GM13977 (cell line): ENCODE measurements around the gene EXD2.
A peak's percentile ranks its signal among the peaks of the same experiment; 100 is the strongest.

Experiments
- DNase-seq: peaks from one replicate; pipeline ENCODE4 v3.0.0; 2012; ENCODE audit warnings: low spot score
- CTCF ChIP-seq: IDR thresholded peaks from 2 replicates; pipeline ENCODE4 v1.5.1; 2012; ENCODE audit warnings: mild to moderate bottlenecking, control low read depth; ENCODE audit not compliant: insufficient read depth; ENCODE audit errors: extremely low read depth, missing control alignments
- in situ Hi-C: fragments of 300-500 bp; cut with MboI; formaldehyde crosslinking; loops from one replicate; pipeline ENCODE4 v1.12.0; 2022; ENCODE audit warnings: low sequenced_read_pairs, low pct_unique_long_range_greater_than_20kb, mixed read lengths, inconsistent platforms; ENCODE audit not compliant: unreplicated experiment

The EXD2 gene

DNA sequence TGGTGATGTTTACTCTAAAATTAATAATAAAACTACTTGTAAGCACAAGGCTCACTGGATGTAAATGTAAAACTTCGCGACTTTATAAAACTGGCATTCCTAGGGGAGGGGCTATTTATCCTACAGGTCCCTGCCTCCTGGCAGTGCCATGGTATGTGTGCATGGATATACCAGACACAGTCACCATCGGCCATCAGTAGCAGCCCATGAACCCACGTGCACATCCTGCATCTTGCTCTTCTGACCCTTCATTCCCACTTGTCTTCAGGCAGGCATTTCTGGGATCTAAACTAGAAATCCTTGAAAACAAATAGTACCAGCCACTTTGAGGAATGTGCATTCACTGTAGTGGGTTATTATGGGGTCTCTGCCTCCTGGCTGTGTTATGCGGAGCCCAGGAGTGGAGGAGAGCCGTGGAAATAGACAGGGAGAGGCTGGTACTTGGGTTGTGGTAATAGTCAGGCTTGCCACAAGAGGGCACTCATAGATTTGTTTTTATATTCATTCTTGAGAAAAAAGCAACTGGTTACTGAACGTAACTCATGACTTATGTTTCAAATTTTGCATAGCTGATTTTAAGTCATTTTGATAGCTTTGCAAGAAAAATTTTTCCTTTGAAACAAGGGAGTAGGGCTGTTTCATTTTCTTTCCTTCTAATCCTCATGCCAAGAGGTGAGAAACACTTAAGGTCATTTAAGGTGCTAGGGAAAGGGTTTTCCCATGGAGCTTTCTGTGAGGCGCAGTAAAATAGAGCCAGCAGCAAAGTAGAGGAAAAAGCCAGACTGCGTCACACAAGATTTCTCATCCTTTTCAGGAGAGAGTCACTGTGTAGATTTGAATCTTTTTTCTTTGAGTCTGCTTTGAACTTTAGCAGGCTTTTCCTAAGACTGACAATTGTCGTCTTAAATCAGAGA lies 51.3 kb downstream of the EXD2 start:
- peak; percentile 83 for DNase-seq
- peak; percentile 64 for TF ChIP-seq CTCF
- in situ Hi-C loops, result loop anchor here (10.0 to 25.0 kb wide), 2 partner anchors 212 to 470 kb away; no protein-coding TSS in a partner anchor

DNA sequence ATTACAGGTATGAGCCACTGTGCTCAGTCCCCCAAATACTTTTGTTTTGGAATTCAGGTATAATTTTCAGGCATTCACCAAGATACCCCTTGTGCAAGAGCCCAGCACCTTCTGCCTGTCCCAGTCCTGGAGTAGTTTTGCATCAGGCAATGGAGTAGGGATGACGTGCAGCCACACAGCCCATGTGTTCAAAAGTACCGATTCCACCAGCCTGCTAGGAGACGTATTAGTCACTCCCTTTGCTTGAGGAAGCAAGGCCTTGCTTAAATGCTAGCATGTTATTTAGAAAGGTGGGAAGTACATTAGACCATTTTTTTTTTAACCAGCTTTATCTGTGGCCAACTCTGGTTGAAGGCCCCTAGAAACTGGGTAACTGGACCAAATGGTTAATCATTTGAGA lies 53.6 kb downstream of the EXD2 start:
- no peak for TF ChIP-seq CTCF
- in situ Hi-C loops, result loop anchor here (10.0 to 25.0 kb wide), 2 partner anchors 210 to 467 kb away; no protein-coding TSS in a partner anchor
- DNase-seq, result no peak

DNA sequence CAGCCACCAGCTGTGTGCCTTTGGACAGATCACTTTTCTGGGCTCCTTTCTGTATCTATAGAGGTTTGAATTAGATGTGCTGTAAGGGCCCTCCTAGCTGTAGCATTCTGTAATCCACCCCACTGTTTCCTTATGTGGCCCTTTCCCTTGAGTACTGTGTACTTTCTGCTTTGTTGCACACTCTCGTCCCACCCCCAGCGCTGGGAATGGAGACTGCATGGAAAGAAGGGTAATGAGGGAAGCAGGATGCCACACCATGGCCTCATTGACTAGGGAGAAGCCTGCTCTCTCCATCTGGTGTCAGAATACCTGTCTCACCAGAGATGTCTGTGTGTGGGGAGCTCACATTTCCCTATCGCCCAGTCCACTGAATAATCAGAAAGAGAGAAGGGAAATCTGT lies 55.0 kb downstream of the EXD2 start:
- in situ Hi-C loops, result loop anchor here (10.0 to 25.0 kb wide), 2 partner anchors 208 to 466 kb away; no protein-coding TSS in a partner anchor
- DNase-seq, result no peak
- TF ChIP-seq CTCF, result no peak

DNA sequence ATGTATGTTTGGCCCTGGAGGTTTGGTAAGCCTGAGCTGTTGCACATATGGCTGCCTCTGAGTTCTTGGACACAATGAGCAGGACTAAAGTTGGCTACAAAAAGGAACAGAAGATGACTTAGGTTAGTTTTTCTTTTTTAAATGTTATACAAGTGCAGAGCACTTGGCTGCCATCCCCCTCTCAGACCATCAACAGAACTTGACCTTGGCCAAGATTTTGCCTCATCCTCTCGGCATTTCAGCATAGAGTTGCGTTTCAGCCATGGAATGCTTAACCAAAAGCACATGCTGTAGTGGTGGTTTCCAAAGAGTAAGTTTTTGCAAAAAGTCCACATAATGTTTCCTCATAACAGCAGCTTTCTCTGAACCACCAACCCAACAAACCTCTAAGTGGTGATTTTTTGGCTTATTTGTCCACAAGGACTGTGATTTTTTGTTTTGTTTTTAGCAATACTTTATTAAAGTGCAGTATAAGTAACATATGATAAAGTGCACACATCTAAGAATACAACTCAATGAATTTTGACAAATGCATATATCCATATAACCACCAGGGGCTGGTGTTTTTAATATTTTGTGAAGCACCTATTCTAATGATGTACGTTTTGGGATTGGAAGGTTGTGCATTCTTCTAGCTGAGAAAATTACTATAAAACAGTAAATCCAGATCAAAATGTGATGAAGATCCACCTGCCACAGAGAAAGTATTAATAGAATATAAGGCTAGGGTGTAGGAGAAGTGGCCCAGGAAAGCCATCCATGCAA lies 56.6 kb downstream of the EXD2 start:
- no peak for TF ChIP-seq CTCF
- DNase-seq, result no peak
- in situ Hi-C loops, result loop anchor here (10.0 to 25.0 kb wide), 2 partner anchors 207 to 464 kb away; no protein-coding TSS in a partner anchor

GRCh38 chr14:69249603-69250002 lies 58.3 kb downstream of the EXD2 start:
- TF ChIP-seq CTCF, result no peak
- in situ Hi-C loops, result loop anchor here (10.0 to 25.0 kb wide), 2 partner anchors 205 to 463 kb away; no protein-coding TSS in a partner anchor
- no peak for DNase-seq

DNA sequence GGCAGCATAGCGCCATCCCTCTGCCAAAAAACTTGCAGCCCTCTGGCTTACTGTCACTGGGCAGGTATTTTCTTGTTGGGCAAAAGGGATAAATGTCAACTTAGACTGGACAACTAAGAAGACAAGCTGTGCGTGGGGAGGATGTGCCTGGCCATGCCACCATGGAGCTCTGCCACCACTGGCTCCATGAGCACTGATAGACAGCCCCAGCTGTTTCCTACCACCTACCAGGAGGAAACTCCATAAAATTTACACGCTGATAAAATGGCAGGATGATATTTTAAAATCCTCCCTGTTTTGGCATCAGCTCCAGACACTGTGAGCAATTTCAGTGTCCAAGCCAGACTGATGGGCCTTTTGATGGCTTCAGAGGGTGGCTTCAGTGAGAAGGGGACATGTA lies 61.6 kb downstream of the EXD2 start:
- no peak for TF ChIP-seq CTCF
- in situ Hi-C loops, result no loop called here
- no peak for DNase-seq
